ENCODE data around the gene ERVK3-1. TPM values are rescaled to one million over a fixed set of nuclear protein-coding genes. Genes with fewer than 3 reads are reported as not detected.

The ERVK3-1 gene
- polyA plus RNA-seq, 1 donor from 2014 or later, result 141 TPM

DNA sequence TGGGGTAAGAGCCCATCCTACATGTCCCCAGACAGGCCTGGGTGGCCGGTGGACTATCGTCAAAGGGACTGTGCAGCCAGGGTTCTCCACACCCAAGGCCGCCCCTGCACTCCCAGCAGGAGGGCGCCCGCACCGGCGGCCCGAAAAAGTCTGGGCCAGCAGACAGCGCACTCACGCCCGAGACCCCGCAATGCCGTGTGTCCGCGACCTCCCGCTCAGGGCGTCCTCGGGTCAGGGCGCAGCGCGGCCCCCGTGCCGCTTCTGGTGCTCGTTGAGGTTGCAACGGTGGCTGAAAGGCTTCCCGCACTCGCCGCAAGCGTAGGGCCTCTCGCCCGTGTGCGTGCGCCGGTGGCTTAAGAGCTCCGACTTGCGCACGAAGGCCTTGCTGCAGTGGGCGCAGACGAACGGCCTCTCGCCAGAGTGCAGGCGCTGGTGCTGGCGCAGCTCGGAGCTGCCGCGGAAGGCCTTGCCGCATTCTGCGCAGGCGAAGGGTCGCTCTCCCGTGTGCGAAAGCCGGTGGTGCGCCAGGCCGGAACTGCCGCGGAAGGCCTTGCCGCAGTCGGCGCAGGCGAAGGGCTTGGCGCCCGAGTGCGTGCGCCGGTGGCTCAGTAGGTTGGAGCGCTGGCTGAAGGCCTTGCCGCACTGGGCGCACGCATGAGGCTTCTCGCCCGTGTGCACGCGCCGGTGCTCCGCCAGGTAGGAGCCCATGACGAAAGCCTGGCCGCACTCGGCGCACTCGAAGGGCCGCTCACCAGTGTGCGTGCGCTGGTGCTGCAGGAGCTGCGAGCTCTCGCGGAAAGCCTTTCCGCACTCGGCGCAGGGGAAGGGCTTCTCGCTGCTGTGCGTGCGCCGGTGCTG lies 51.0 kb downstream of the ERVK3-1 start:
- Histone ChIP-seq H3K27ac (ENCODE audit: low read length) (no peak overlapping the region), H3K9ac (ENCODE audit: low read length) (no peak overlapping the region), H3K9me2 (ENCODE audit: insufficient read depth, low read length) (no peaks in the 10 kb centered on the region), H3K27me3 (ENCODE audit: insufficient read depth, low read depth, low read length) (no peaks in the 10 kb centered on the region), H3F3A (ENCODE audit: insufficient read depth, low read length, poor library complexity, severe bottlenecking) (no peaks in the 10 kb centered on the region), H3K4me3 (ENCODE audit: low read length) (no peak overlapping the region), H3K36me3 (ENCODE audit: insufficient read depth, low read length) (no peaks in the 10 kb centered on the region), H2AFZ (ENCODE audit: low read depth, low read length) (no peak overlapping the region), H3K9me3 (ENCODE audit: low read length) (no peaks in the 10 kb centered on the region), H3K79me2 (replicated peaks; ENCODE audit: insufficient read depth, low read length) (no peaks in the 10 kb centered on the region), H4K20me1 (ENCODE audit: insufficient read depth) (no peaks in the 10 kb centered on the region), H3K4me2 (ENCODE audit: low read length) (no peak overlapping the region)
- TF ChIP-seq SMC3 (conservative IDR thresholded peaks at IDR 0.05; ENCODE audit: poor library complexity) (no peak), MXI1 (conservative IDR thresholded peaks at IDR 0.05; ENCODE audit: poor library complexity, severe bottlenecking) (no peak), POLR2AphosphoS5 (IDR thresholded peaks at IDR 0.05) (no peak), RAD21 (conservative IDR thresholded peaks at IDR 0.05) (no peak), EP300 (conservative IDR thresholded peaks at IDR 0.05; ENCODE audit: poor library complexity, severe bottlenecking) (no peak), TAF1 (IDR thresholded peaks at IDR 0.05; ENCODE audit: low read depth) (no peak), EZH2 (IDR thresholded peaks at IDR 0.05; ENCODE audit: borderline replicate concordance, insufficient read depth, low read length, poor library complexity, severe bottlenecking) (no peak)
- TF ChIP-seq, protein P1, sequence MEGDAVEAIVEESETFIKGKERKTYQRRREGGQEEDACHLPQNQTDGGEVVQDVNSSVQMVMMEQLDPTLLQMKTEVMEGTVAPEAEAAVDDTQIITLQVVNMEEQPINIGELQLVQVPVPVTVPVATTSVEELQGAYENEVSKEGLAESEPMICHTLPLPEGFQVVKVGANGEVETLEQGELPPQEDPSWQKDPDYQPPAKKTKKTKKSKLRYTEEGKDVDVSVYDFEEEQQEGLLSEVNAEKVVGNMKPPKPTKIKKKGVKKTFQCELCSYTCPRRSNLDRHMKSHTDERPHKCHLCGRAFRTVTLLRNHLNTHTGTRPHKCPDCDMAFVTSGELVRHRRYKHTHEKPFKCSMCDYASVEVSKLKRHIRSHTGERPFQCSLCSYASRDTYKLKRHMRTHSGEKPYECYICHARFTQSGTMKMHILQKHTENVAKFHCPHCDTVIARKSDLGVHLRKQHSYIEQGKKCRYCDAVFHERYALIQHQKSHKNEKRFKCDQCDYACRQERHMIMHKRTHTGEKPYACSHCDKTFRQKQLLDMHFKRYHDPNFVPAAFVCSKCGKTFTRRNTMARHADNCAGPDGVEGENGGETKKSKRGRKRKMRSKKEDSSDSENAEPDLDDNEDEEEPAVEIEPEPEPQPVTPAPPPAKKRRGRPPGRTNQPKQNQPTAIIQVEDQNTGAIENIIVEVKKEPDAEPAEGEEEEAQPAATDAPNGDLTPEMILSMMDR (IDR thresholded peaks at IDR 0.05; ENCODE audit: poor library complexity, severe bottlenecking), result no peak
- TF ChIP-seq, protein P2, sequence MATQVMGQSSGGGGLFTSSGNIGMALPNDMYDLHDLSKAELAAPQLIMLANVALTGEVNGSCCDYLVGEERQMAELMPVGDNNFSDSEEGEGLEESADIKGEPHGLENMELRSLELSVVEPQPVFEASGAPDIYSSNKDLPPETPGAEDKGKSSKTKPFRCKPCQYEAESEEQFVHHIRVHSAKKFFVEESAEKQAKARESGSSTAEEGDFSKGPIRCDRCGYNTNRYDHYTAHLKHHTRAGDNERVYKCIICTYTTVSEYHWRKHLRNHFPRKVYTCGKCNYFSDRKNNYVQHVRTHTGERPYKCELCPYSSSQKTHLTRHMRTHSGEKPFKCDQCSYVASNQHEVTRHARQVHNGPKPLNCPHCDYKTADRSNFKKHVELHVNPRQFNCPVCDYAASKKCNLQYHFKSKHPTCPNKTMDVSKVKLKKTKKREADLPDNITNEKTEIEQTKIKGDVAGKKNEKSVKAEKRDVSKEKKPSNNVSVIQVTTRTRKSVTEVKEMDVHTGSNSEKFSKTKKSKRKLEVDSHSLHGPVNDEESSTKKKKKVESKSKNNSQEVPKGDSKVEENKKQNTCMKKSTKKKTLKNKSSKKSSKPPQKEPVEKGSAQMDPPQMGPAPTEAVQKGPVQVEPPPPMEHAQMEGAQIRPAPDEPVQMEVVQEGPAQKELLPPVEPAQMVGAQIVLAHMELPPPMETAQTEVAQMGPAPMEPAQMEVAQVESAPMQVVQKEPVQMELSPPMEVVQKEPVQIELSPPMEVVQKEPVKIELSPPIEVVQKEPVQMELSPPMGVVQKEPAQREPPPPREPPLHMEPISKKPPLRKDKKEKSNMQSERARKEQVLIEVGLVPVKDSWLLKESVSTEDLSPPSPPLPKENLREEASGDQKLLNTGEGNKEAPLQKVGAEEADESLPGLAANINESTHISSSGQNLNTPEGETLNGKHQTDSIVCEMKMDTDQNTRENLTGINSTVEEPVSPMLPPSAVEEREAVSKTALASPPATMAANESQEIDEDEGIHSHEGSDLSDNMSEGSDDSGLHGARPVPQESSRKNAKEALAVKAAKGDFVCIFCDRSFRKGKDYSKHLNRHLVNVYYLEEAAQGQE (IDR thresholded peaks at IDR 0.05; ENCODE audit: borderline replicate concordance), result no peak

DNA sequence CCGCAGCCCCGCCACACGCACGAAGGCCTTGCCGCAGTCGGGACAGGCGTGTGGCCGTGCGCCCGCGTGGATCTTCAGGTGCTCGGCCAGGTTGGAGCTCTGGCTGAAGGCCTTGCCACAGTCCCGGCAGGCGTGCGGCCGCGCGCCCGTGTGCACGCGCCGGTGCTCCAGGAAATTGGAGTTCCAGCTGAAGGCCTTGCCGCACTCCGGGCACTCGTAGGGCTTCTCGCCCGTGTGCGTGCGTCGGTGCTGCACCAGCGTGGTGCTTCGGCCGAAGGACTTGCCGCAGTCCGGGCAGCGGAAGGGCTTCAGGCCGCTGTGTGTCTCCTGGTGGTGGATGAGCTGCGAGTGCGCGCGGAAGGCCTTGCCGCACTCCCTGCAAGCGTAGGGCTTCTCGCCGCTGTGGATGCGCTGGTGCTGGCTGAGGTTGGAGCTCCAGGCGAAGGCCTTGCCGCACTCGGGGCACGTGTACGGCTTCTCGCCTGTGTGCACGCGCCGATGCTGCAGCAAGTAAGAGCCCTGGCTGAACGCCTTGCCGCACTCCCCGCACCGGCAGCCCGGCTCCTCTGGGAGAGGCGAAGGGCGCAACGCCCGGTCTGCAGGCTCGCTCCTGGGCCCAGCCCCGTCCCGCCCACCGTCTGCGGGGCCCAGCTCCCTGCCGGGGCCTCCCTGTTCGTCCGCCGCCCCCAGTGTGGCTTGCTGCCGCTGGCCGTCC lies 51.7 kb downstream of the ERVK3-1 start:
- Histone ChIP-seq H3K79me2 (replicated peaks; ENCODE audit: insufficient read depth, low read length) (no peaks in the 10 kb centered on the region), H3K9ac (ENCODE audit: low read length) (no peak overlapping the region), H3K36me3 (ENCODE audit: insufficient read depth, low read length) (no peaks in the 10 kb centered on the region), H3F3A (ENCODE audit: insufficient read depth, low read length, poor library complexity, severe bottlenecking) (peaks cover under 1% of the 10 kb centered on the region), H3K4me3 (ENCODE audit: low read length) (no peak overlapping the region), H3K4me2 (ENCODE audit: low read length) (no peak overlapping the region), H2AFZ (ENCODE audit: low read depth, low read length) (no peak overlapping the region), H4K20me1 (ENCODE audit: insufficient read depth) (no peaks in the 10 kb centered on the region), H3K27ac (ENCODE audit: low read length) (no peak overlapping the region), H3K9me3 (ENCODE audit: low read length) (no peaks in the 10 kb centered on the region), H3K9me2 (ENCODE audit: insufficient read depth, low read length) (no peaks in the 10 kb centered on the region), H3K27me3 (ENCODE audit: insufficient read depth, low read depth, low read length) (no peaks in the 10 kb centered on the region)
- no peak for TF ChIP-seq SMC3 (conservative IDR thresholded peaks at IDR 0.05; ENCODE audit: poor library complexity)
- no peak for TF ChIP-seq POLR2AphosphoS5 (IDR thresholded peaks at IDR 0.05)
- TF ChIP-seq EP300 (conservative IDR thresholded peaks at IDR 0.05; ENCODE audit: poor library complexity, severe bottlenecking), result no peak
- TF ChIP-seq, protein P1 (IDR thresholded peaks at IDR 0.05; ENCODE audit: poor library complexity, severe bottlenecking), result no peak
- TF ChIP-seq TAF1 (IDR thresholded peaks at IDR 0.05; ENCODE audit: low read depth), result no peak
- no peak for TF ChIP-seq RAD21 (conservative IDR thresholded peaks at IDR 0.05)
- no peak for TF ChIP-seq EZH2 (IDR thresholded peaks at IDR 0.05; ENCODE audit: borderline replicate concordance, insufficient read depth, low read length, poor library complexity, severe bottlenecking)
- TF ChIP-seq MXI1 (conservative IDR thresholded peaks at IDR 0.05; ENCODE audit: poor library complexity, severe bottlenecking), result no peak
- TF ChIP-seq, protein P2 (IDR thresholded peaks at IDR 0.05; ENCODE audit: borderline replicate concordance), result no peak
